SK-N-SH (cell line): Measurements from ENCODE around the gene KCNIP4. TPM values are rescaled to one million over a fixed set of nuclear protein-coding genes. Genes with fewer than 3 reads are reported as not detected.

Experiments
- CTCF ChIA-PET: fragments of 300-600, 350-600 bp; formaldehyde crosslinking; extraction: SDS; loops from one replicate; lab custom pipeline; 2021; lab: Yijun Ruan, JAX
- POLR2A ChIA-PET: fragments of 350-600 bp; sonication (Branson Sonifier 250); formaldehyde crosslinking; extraction: SDS; loops from one replicate; lab custom pipeline; 2020; ENCODE audit warnings: antibody characterized with exemption, inconsistent platforms; lab: Yijun Ruan, JAX
- DNase-seq: peaks from one replicate; pipeline ENCODE4 v3.0.0; 2012
- H2AFZ ChIP-seq: fragments of 200-600 bp; sonication (generic); 2 replicates; pipeline ENCODE4 v1.8.1; 2016; ENCODE audit warnings: antibody characterized with exemption, mild to moderate bottlenecking, low read depth
- H3F3A ChIP-seq: fragments of 200-600 bp; sonication (generic); replicated peaks from 2 replicates; pipeline ENCODE3; 2016; ENCODE audit warnings: antibody characterized with exemption, mild to moderate bottlenecking; ENCODE audit not compliant: insufficient read depth
- H3K27ac ChIP-seq, 2 experiments: fragments of 200-500 bp in 1 of 2; fragments of 200-600 bp in 1 of 2; sonication (Bioruptor generic) in 1 of 2; sonication (generic), shearing (Covaris generic) in 1 of 2; 2 replicates each; pipeline versions ENCODE4 v1.5.1 to v1.6.1; 2014 to 2016; ENCODE audit warnings: low read depth in 2 of 2, inconsistent platforms in 1 of 2, low read length in 1 of 2, mild to moderate bottlenecking in 1 of 2, mixed read lengths in 1 of 2
- H3K27me3 ChIP-seq: fragments of 200-600 bp; sonication (generic), shearing (Covaris generic); 2 replicates; pipeline ENCODE4 v1.6.1; 2016; ENCODE audit warnings: mixed run types; ENCODE audit not compliant: insufficient read depth
- H3K36me3 ChIP-seq, 2 experiments: fragments of 200-500 bp in 1 of 2; fragments of 200-600 bp in 1 of 2; sonication (Bioruptor generic) in 1 of 2; sonication (generic) in 1 of 2; replicated peaks in 1 of 2; 2 replicates each; pipeline versions ENCODE3 to v1.5.1; 2014 to 2016; ENCODE audit warnings: low read length in 1 of 2, mild to moderate bottlenecking in 1 of 2; ENCODE audit not compliant: insufficient read depth in 2 of 2, control insufficient read depth in 1 of 2
- H3K4me1 ChIP-seq, 2 experiments: fragments of 200-500 bp in 1 of 2; fragments of 200-600 bp in 1 of 2; sonication (Bioruptor generic) in 1 of 2; sonication (generic), shearing (Covaris generic) in 1 of 2; 2 replicates each; pipeline versions ENCODE4 v1.5.1 to v1.6.1; 2014 to 2016; ENCODE audit warnings: low read depth in 1 of 2, low read length in 1 of 2, mixed run types in 1 of 2; ENCODE audit not compliant: insufficient read depth in 2 of 2, control insufficient read depth in 1 of 2
- H3K4me2 ChIP-seq: fragments of 200-600 bp; sonication (generic), shearing (Covaris generic); 2 replicates; pipeline ENCODE4 v1.6.1; 2017; ENCODE audit warnings: mixed run types
- H3K4me3 ChIP-seq, 2 experiments: fragments of 200-500 bp in 1 of 2; fragments of 200-600 bp in 1 of 2; sonication (Bioruptor generic) in 1 of 2; sonication (generic), shearing (Covaris generic) in 1 of 2; 2 replicates each; pipeline versions ENCODE4 v1.5.1 to v1.8.1; 2014 to 2016; ENCODE audit warnings: low read depth in 2 of 2, inconsistent platforms in 1 of 2, low read length in 1 of 2, mild to moderate bottlenecking in 1 of 2, mixed read lengths in 1 of 2, moderate library complexity in 1 of 2
- H3K79me2 ChIP-seq: fragments of 200-600 bp; sonication (generic); 2 replicates; pipeline ENCODE4 v1.8.1; 2017; ENCODE audit warnings: mild to moderate bottlenecking; ENCODE audit not compliant: insufficient read depth
- H3K9ac ChIP-seq: fragments of 200-600 bp; sonication (generic); 2 replicates; pipeline ENCODE4 v1.6.1; 2017; ENCODE audit warnings: mixed run types
- H3K9me2 ChIP-seq: fragments of 200-600 bp; sonication (generic); 2 replicates; pipeline ENCODE4 v1.6.1; 2017; ENCODE audit warnings: mixed run types
- H3K9me3 ChIP-seq: fragments of 200-600 bp; sonication (generic); 2 replicates; pipeline ENCODE4 v1.6.1; 2017; ENCODE audit warnings: mixed run types, mild to moderate bottlenecking, moderate library complexity
- H4K20me1 ChIP-seq: fragments of 200-600 bp; sonication (generic); 2 replicates; pipeline ENCODE4 v1.6.1; 2017; ENCODE audit warnings: mild to moderate bottlenecking, mixed run types; ENCODE audit not compliant: insufficient read depth
- CHD2 ChIP-seq: fragments of 150-350 bp; IDR thresholded peaks from 2 replicates; pipeline ENCODE4 v1.6.1; 2018; ENCODE audit warnings: low read length; ENCODE audit not compliant: partially characterized antibody
- ELF1 ChIP-seq: IDR thresholded peaks from 2 replicates; pipeline ENCODE4 v1.4.0; 2012
- EZH2phosphoT487 ChIP-seq: fragments of 200-600 bp; sonication (generic); IDR thresholded peaks from 2 replicates; pipeline ENCODE4 v1.6.1; 2017; ENCODE audit warnings: low read depth, mixed run types, mild to moderate bottlenecking, antibody characterized with exemption, moderate library complexity, borderline replicate concordance
- FOSL2 ChIP-seq: IDR thresholded peaks from 2 replicates; pipeline ENCODE4 v1.4.0; 2012; ENCODE audit warnings: low read depth, mild to moderate bottlenecking, moderate library complexity, borderline replicate concordance
- FOXM1 ChIP-seq: IDR thresholded peaks from 2 replicates; pipeline ENCODE4 v1.4.0; 2012; ENCODE audit warnings: low read depth, mild to moderate bottlenecking
- GABPA ChIP-seq: IDR thresholded peaks from 2 replicates; pipeline ENCODE4 v1.4.0; 2012; ENCODE audit warnings: low read depth, mild to moderate bottlenecking
- GATA2 ChIP-seq: sonication (generic); formaldehyde crosslinking; IDR thresholded peaks from 2 replicates; pipeline ENCODE4 v1.5.0; 2020; ENCODE audit warnings: mild to moderate bottlenecking, missing genetic modification reagents
- IRF3 ChIP-seq: fragments of 150-350 bp; IDR thresholded peaks from 2 replicates; pipeline ENCODE4 v1.6.1; 2016; ENCODE audit warnings: mild to moderate bottlenecking, low read depth, low read length
- JUND ChIP-seq: IDR thresholded peaks from 2 replicates; pipeline ENCODE4 v1.4.0; 2012
- MEF2A ChIP-seq: IDR thresholded peaks from 2 replicates; pipeline ENCODE4 v1.4.0; 2012; ENCODE audit warnings: low read depth, borderline replicate concordance
- MXI1 ChIP-seq: IDR thresholded peaks from 2 replicates; pipeline ENCODE4 v1.6.1; 2012; ENCODE audit warnings: mild to moderate bottlenecking, low read depth, low read length, improper control_type of control experiment
- POLR2AphosphoS5 ChIP-seq: IDR thresholded peaks from 2 replicates; pipeline ENCODE4 v1.6.1; 2012; ENCODE audit warnings: low read depth, low read length
- RCOR1 ChIP-seq: fragments of 150-350 bp; IDR thresholded peaks from 2 replicates; pipeline ENCODE4 v1.6.1; 2017; ENCODE audit warnings: antibody characterized with exemption, low read length
- RFX5 ChIP-seq: IDR thresholded peaks from 2 replicates; pipeline ENCODE4 v1.6.1; 2012; ENCODE audit warnings: mild to moderate bottlenecking, improper control_type of control experiment, low read length
- RXRA ChIP-seq: IDR thresholded peaks from 2 replicates; pipeline ENCODE4 v1.4.0; 2012; ENCODE audit warnings: low read depth, mild to moderate bottlenecking, borderline replicate concordance
- SMC3 ChIP-seq: IDR thresholded peaks from 2 replicates; pipeline ENCODE4 v1.6.1; 2012; ENCODE audit warnings: low read depth, low read length, improper control_type of control experiment
- WGBS: methylation state at CpG from one replicate; pipeline ENCODE4 v1.1.6; 2017; ENCODE audit warnings: low lambda C conversion rate; 5-methylcytosine and 5-hydroxymethylcytosine counted together
- polyA plus RNA-seq, 3 experiments: library from polyadenylated mRNA; depleted of rRNA; stranded (reverse); fragments of >200 nt; gene quantifications; 2 replicates each; pipeline ENCODE4 v1.2.3, GENCODE V29; 2012
- TF ChIP-seq, protein P1 (sequence below): IDR thresholded peaks from 2 replicates; pipeline ENCODE4 v1.6.1; 2012; ENCODE audit warnings: mild to moderate bottlenecking, low read depth, low read length, moderate library complexity
- TF ChIP-seq, protein P2 (sequence below): fragments of 200-600 bp; sonication (generic); IDR thresholded peaks from 2 replicates; pipeline ENCODE4 v1.6.1; 2017; ENCODE audit warnings: antibody characterized with exemption, mild to moderate bottlenecking, moderate library complexity
- TF ChIP-seq, protein P3 (sequence below): IDR thresholded peaks from 2 replicates; pipeline ENCODE4; 2012

The KCNIP4 gene
- polyA plus RNA-seq, 1 of the 3 experiments (the other 2 are of a cell fraction): 0.18 TPM

DNA sequence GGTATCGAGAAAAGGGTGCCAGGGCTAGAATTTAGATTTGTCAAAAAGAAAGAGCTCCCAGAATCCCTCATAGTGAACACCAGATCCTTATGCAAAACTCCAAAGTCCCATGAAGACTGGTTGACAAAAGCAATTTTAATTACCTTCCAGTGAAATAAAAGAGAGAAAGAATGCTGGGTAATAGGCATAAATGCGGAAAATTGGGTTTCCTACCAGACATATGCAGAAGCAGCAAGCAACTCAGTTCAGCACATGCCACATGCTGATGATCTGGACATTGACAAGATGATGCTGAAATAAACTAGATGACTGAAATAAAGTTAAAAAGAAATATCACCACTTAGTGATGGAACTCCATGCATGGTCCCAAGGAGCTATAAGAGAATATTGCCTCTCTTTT lies 83.9 kb downstream of the KCNIP4 start:
- no peak for DNase-seq
- TF ChIP-seq MXI1 (no peak), IRF3 (no peak), MEF2A (no peak), FOXM1 (no peak), RFX5 (no peak), GABPA (no peak), RXRA (no peak), SMC3 (no peak), CHD2 (no peak), POLR2AphosphoS5 (no peak), FOSL2 (no peak), ELF1 (no peak), JUND (no peak)
- H2AFZ ChIP-seq: no peak overlapping the region
- no peaks in the 10 kb centered on the region for H3K9me3 ChIP-seq
- H3K27ac ChIP-seq: no peak overlapping the region
- H3K79me2 ChIP-seq: no peaks in the 10 kb centered on the region
- H3K27me3 ChIP-seq: no peaks in the 10 kb centered on the region
- ChIA-PET POLR2A (no interaction called here), CTCF (no interaction called here)
- no peaks in the 10 kb centered on the region for H4K20me1 ChIP-seq
- no peaks in the 10 kb centered on the region for H3K4me1 ChIP-seq
- no peak overlapping the region for H3K4me3 ChIP-seq
- no peaks in the 10 kb centered on the region for H3K9me2 ChIP-seq
- H3F3A ChIP-seq: peaks cover 5% of the 10 kb centered on the region
- H3K9ac ChIP-seq: no peak overlapping the region
- H3K36me3 ChIP-seq: no peaks in the 10 kb centered on the region
- no peak overlapping the region for H3K4me2 ChIP-seq
- 28% methylated on average over 2 of the region's 2 CpGs for WGBS

DNA sequence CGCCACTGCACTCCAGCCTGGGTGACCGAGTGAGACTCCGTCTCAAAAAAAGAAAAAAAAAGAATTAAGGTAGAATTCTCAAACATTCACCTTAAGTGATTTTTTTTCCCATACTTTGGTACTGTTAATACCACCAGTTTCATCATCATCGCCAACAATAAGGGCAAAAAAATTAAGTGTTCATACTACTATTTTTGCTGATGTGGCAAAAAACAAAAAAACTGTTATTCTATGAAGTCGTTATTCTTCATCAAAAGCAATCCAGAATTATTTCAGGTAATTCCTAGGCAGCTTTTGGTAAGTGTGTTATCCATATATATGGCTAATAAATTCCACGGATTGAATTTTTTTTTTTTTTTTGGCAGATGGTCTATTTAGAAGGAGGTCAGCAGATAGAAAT lies 85.7 kb downstream of the KCNIP4 start:
- H3K4me3 ChIP-seq: no peak overlapping the region
- H3K9me2 ChIP-seq: no peaks in the 10 kb centered on the region; the same call in 1 of the 2 replicates
- DNase-seq: no peak
- no peaks in the 10 kb centered on the region for H3K36me3 ChIP-seq
- no peaks in the 10 kb centered on the region for H3K79me2 ChIP-seq
- H2AFZ ChIP-seq: no peak overlapping the region
- H3K4me1 ChIP-seq: no peaks in the 10 kb centered on the region
- H3K4me2 ChIP-seq: no peak overlapping the region
- no peaks in the 10 kb centered on the region for H3K27me3 ChIP-seq
- H4K20me1 ChIP-seq: no peaks in the 10 kb centered on the region
- no peaks in the 10 kb centered on the region for H3F3A ChIP-seq
- no peaks in the 10 kb centered on the region for H3K9me3 ChIP-seq
- TF ChIP-seq, protein P1, sequence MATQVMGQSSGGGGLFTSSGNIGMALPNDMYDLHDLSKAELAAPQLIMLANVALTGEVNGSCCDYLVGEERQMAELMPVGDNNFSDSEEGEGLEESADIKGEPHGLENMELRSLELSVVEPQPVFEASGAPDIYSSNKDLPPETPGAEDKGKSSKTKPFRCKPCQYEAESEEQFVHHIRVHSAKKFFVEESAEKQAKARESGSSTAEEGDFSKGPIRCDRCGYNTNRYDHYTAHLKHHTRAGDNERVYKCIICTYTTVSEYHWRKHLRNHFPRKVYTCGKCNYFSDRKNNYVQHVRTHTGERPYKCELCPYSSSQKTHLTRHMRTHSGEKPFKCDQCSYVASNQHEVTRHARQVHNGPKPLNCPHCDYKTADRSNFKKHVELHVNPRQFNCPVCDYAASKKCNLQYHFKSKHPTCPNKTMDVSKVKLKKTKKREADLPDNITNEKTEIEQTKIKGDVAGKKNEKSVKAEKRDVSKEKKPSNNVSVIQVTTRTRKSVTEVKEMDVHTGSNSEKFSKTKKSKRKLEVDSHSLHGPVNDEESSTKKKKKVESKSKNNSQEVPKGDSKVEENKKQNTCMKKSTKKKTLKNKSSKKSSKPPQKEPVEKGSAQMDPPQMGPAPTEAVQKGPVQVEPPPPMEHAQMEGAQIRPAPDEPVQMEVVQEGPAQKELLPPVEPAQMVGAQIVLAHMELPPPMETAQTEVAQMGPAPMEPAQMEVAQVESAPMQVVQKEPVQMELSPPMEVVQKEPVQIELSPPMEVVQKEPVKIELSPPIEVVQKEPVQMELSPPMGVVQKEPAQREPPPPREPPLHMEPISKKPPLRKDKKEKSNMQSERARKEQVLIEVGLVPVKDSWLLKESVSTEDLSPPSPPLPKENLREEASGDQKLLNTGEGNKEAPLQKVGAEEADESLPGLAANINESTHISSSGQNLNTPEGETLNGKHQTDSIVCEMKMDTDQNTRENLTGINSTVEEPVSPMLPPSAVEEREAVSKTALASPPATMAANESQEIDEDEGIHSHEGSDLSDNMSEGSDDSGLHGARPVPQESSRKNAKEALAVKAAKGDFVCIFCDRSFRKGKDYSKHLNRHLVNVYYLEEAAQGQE: no peak
- TF ChIP-seq EZH2phosphoT487: no peak
- TF ChIP-seq MEF2A: no peak
- no peak for TF ChIP-seq RXRA
- no peak for TF ChIP-seq RCOR1
- TF ChIP-seq, protein P2, sequence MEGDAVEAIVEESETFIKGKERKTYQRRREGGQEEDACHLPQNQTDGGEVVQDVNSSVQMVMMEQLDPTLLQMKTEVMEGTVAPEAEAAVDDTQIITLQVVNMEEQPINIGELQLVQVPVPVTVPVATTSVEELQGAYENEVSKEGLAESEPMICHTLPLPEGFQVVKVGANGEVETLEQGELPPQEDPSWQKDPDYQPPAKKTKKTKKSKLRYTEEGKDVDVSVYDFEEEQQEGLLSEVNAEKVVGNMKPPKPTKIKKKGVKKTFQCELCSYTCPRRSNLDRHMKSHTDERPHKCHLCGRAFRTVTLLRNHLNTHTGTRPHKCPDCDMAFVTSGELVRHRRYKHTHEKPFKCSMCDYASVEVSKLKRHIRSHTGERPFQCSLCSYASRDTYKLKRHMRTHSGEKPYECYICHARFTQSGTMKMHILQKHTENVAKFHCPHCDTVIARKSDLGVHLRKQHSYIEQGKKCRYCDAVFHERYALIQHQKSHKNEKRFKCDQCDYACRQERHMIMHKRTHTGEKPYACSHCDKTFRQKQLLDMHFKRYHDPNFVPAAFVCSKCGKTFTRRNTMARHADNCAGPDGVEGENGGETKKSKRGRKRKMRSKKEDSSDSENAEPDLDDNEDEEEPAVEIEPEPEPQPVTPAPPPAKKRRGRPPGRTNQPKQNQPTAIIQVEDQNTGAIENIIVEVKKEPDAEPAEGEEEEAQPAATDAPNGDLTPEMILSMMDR: no peak
- no peak for TF ChIP-seq RFX5
- no peak for TF ChIP-seq GATA2
- no peak for TF ChIP-seq JUND
- TF ChIP-seq, protein P3, sequence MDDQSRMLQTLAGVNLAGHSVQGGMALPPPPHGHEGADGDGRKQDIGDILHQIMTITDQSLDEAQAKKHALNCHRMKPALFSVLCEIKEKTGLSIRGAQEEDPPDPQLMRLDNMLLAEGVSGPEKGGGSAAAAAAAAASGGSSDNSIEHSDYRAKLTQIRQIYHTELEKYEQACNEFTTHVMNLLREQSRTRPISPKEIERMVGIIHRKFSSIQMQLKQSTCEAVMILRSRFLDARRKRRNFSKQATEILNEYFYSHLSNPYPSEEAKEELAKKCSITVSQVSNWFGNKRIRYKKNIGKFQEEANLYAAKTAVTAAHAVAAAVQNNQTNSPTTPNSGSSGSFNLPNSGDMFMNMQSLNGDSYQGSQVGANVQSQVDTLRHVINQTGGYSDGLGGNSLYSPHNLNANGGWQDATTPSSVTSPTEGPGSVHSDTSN: no peak
- no peak for TF ChIP-seq IRF3
- CTCF ChIA-PET: no interaction called here
- POLR2A ChIA-PET: no interaction called here
- H3K27ac ChIP-seq: no peak overlapping the region
- H3K9ac ChIP-seq: no peak overlapping the region
- WGBS: 71% methylated on average over 6 of the region's 6 CpGs
